ENCODE data around the gene TEX38. TPM values are rescaled to one million over a fixed set of nuclear protein-coding genes. Genes with fewer than 3 reads are reported as not detected.

The TEX38 gene
- total and polyA plus RNA-seq, 2 of the 13 experiments (the other 11 are each of a cell fraction or from before 2014, with no cell fraction given): 0.18 TPM; not detected in 1

DNA sequence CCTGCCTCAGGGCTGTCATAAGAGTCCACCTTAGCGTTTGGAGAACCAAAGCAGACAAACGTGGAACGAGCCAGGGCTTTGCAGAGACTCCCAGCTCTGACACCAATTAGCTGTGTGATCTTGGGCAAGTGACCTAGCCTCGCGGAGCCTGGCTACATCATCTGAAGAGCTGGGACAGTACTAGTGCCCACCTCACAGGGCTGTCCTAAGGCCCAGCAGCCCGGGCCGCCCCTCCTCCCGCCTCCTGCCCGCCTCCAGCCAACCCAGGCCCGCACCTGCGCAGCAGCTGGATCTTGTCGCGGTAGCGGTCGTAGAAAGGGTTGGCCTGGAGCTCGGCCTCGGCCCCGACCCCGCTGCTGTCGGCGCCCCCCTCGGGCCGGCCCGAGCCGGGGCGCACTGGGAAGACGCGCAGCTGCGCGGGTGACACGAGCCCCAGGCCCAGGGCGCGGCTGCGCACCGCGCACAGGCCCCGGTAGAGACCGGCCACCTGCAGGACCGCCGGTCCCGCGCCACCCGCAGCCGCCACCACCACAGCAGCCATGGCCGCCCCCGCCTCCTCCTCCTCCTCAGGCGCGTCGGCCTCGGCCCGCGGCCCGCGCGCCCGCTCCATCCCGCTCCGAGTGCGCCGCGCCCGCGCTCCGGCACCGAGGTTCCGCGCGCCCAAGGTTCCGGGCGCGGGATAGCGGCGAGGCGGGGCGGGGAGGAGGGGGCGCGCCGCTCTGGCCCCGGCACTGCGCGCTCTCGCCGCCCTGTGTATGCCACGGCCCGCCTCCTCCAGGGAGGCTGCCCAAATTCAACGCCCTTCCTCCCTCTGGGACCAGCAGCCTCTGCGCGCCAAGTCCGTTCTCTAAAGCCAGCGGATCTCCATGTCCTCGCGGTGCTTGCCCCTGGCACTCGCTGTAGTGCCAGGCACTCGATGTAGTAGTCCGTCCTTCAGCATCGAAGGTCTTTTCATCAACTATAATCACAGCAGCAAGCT, 3.6 kb upstream of the TEX38 start, which contains the start of gene ATPAF1 (continued):
- TF ChIP-seq, protein P1, sequence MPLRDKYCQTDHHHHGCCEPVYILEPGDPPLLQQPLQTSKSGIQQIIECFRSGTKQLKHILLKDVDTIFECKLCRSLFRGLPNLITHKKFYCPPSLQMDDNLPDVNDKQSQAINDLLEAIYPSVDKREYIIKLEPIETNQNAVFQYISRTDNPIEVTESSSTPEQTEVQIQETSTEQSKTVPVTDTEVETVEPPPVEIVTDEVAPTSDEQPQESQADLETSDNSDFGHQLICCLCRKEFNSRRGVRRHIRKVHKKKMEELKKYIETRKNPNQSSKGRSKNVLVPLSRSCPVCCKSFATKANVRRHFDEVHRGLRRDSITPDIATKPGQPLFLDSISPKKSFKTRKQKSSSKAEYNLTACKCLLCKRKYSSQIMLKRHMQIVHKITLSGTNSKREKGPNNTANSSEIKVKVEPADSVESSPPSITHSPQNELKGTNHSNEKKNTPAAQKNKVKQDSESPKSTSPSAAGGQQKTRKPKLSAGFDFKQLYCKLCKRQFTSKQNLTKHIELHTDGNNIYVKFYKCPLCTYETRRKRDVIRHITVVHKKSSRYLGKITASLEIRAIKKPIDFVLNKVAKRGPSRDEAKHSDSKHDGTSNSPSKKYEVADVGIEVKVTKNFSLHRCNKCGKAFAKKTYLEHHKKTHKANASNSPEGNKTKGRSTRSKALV (CRISPR knock-in tag; IDR thresholded peaks at IDR 0.05): no peak
- TF ChIP-seq EED (CRISPR knock-in tag; IDR thresholded peaks at IDR 0.05): no peak
- TF ChIP-seq DNMT3B (CRISPR knock-in tag; conservative IDR thresholded peaks at IDR 0.05): no peak
- TF ChIP-seq, protein P2, sequence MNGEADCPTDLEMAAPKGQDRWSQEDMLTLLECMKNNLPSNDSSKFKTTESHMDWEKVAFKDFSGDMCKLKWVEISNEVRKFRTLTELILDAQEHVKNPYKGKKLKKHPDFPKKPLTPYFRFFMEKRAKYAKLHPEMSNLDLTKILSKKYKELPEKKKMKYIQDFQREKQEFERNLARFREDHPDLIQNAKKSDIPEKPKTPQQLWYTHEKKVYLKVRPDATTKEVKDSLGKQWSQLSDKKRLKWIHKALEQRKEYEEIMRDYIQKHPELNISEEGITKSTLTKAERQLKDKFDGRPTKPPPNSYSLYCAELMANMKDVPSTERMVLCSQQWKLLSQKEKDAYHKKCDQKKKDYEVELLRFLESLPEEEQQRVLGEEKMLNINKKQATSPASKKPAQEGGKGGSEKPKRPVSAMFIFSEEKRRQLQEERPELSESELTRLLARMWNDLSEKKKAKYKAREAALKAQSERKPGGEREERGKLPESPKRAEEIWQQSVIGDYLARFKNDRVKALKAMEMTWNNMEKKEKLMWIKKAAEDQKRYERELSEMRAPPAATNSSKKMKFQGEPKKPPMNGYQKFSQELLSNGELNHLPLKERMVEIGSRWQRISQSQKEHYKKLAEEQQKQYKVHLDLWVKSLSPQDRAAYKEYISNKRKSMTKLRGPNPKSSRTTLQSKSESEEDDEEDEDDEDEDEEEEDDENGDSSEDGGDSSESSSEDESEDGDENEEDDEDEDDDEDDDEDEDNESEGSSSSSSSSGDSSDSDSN (CRISPR knock-in tag; IDR thresholded peaks at IDR 0.05): no peak; the same call in 1 of the 2 replicates
- no peak for TF ChIP-seq ZNF644 (CRISPR knock-in tag; IDR thresholded peaks at IDR 0.05; ENCODE audit: low read depth)
- peak; percentile 64; the same call in 1 of the 2 replicates for TF ChIP-seq PHF8 (CRISPR knock-in tag; IDR thresholded peaks at IDR 0.05)
- TF ChIP-seq ZNF709 (CRISPR knock-in tag; IDR thresholded peaks at IDR 0.05): peak; percentile 50; the same call in 1 of the 2 replicates
- peak; percentile 94 for TF ChIP-seq ZFX (CRISPR knock-in tag; IDR thresholded peaks at IDR 0.05; ENCODE audit: low read depth)
- no peak for TF ChIP-seq RARG (CRISPR knock-in tag; IDR thresholded peaks at IDR 0.05; ENCODE audit: low read depth)
- TF ChIP-seq SSRP1 (CRISPR knock-in tag; IDR thresholded peaks at IDR 0.05): no peak
- no peak for TF ChIP-seq CENPX (CRISPR knock-in tag; IDR thresholded peaks at IDR 0.05)
- no peak for TF ChIP-seq ZNF781 (CRISPR knock-in tag; IDR thresholded peaks at IDR 0.05; ENCODE audit: borderline replicate concordance, not compliant biosample characterization)
- TF ChIP-seq, protein P3, sequence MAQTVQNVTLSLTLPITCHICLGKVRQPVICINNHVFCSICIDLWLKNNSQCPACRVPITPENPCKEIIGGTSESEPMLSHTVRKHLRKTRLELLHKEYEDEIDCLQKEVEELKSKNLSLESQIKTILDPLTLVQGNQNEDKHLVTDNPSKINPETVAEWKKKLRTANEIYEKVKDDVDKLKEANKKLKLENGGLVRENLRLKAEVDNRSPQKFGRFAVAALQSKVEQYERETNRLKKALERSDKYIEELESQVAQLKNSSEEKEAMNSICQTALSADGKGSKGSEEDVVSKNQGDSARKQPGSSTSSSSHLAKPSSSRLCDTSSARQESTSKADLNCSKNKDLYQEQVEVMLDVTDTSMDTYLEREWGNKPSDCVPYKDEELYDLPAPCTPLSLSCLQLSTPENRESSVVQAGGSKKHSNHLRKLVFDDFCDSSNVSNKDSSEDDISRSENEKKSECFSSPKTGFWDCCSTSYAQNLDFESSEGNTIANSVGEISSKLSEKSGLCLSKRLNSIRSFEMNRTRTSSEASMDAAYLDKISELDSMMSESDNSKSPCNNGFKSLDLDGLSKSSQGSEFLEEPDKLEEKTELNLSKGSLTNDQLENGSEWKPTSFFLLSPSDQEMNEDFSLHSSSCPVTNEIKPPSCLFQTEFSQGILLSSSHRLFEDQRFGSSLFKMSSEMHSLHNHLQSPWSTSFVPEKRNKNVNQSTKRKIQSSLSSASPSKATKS (CRISPR knock-in tag; IDR thresholded peaks at IDR 0.05): no peak
- TF ChIP-seq ZNF343 (CRISPR knock-in tag; IDR thresholded peaks at IDR 0.05): no peak
- TF ChIP-seq HNRNPL (IDR thresholded peaks at IDR 0.05; ENCODE audit: low read depth, low read length): no peak
- TF ChIP-seq RBAK (CRISPR knock-in tag; IDR thresholded peaks at IDR 0.05): no peak
- peak; percentile 72; the same call in 1 of the 2 replicates for TF ChIP-seq PHF20 (CRISPR knock-in tag; IDR thresholded peaks at IDR 0.05)
- TF ChIP-seq SMAD1 (CRISPR knock-in tag; IDR thresholded peaks at IDR 0.05; ENCODE audit: borderline replicate concordance, low read depth): no peak
